H1 (cell line): ENCODE results near the gene PAQR4.
A peak's percentile ranks its signal among the peaks of the same experiment; 100 is the strongest.

Source experiments
- BCL11A ChIP-seq, 2 experiments: IDR thresholded peaks; one replicate each; pipeline ENCODE4 v1.6.1; 2011; ENCODE audit warnings: low read depth in 2 of 2, low read length in 2 of 2, mild to moderate bottlenecking in 2 of 2
- CBX5 ChIP-seq: fragments of 300-800, 300-1000 bp; sonication (generic); IDR thresholded peaks from 2 replicates; pipeline ENCODE4 v1.7.1; 2016; ENCODE audit warnings: antibody characterized with exemption, low read length, low read depth
- CEBPB ChIP-seq: IDR thresholded peaks from 2 replicates; pipeline ENCODE4 v1.6.1; 2012; ENCODE audit warnings: low read depth, low read length
- CHD2 ChIP-seq: IDR thresholded peaks from 2 replicates; pipeline ENCODE4 v1.6.1; 2012; ENCODE audit warnings: low read length, improper control_type of control experiment
- CREB1 ChIP-seq: IDR thresholded peaks from 2 replicates; pipeline ENCODE4 v1.6.1; 2012; ENCODE audit warnings: inconsistent platforms
- EP300 ChIP-seq, 2 experiments: IDR thresholded peaks; 1 replicate in 1 of 2; 2 replicates in 1 of 2; pipeline ENCODE4 v1.6.1; 2011 to 2012; ENCODE audit warnings: low read depth in 2 of 2, low read length in 2 of 2, mild to moderate bottlenecking in 2 of 2, borderline replicate concordance in 1 of 2, inconsistent platforms in 1 of 2, moderate library complexity in 1 of 2
- EZH2 ChIP-seq: fragments of 200-600 bp; sonication (generic); IDR thresholded peaks from 2 replicates; pipeline ENCODE4 v1.7.1; 2012; ENCODE audit warnings: low read depth, mild to moderate bottlenecking, moderate library complexity, low read length, inconsistent platforms; ENCODE audit not compliant: severe bottlenecking
- GABPA ChIP-seq: IDR thresholded peaks from 2 replicates; pipeline ENCODE4 v1.6.1; 2011; ENCODE audit warnings: mild to moderate bottlenecking, low read length, moderate library complexity, borderline replicate concordance; ENCODE audit not compliant: insufficient read depth
- POLR2A ChIP-seq, 2 experiments: IDR thresholded peaks; 1 replicate in 1 of 2; 2 replicates in 1 of 2; pipeline ENCODE4 v1.6.1; 2011; ENCODE audit warnings: low read depth in 2 of 2, low read length in 2 of 2, mild to moderate bottlenecking in 2 of 2; ENCODE audit errors: control extremely low read depth in 1 of 2
- POLR2AphosphoS5 ChIP-seq: IDR thresholded peaks from 2 replicates; pipeline ENCODE4 v1.6.1; 2011; ENCODE audit warnings: low read depth, low read length
- SIN3A ChIP-seq, 2 experiments: IDR thresholded peaks in 1 of 2; conservative IDR thresholded peaks in 1 of 2; 2 replicates each; pipeline ENCODE4 v1.6.1; 2011 to 2012; ENCODE audit warnings: low read length in 2 of 2, improper control_type of control experiment in 1 of 2, low read depth in 1 of 2, mild to moderate bottlenecking in 1 of 2
- SP2 ChIP-seq: IDR thresholded peaks from 2 replicates; pipeline ENCODE4 v1.6.1; 2012; ENCODE audit warnings: mild to moderate bottlenecking, low read length, inconsistent platforms
- TF ChIP-seq, protein P1 (sequence below), 3 experiments: IDR thresholded peaks; 1 replicate in 2 of 3; 2 replicates in 1 of 3; pipeline versions ENCODE4 v1.5.1 to v1.6.1; 2011; ENCODE audit warnings: low read length in 3 of 3, mild to moderate bottlenecking in 3 of 3, inconsistent platforms in 2 of 3, low read depth in 1 of 3, moderate library complexity in 1 of 3; ENCODE audit not compliant: insufficient read depth in 1 of 3; ENCODE audit errors: control extremely low read depth in 1 of 3
- TF ChIP-seq, protein P2 (sequence below): IDR thresholded peaks from 2 replicates; pipeline ENCODE4 v1.6.1; 2011; ENCODE audit warnings: low read depth, mild to moderate bottlenecking, low read length; ENCODE audit not compliant: insufficient read depth

DNA sequence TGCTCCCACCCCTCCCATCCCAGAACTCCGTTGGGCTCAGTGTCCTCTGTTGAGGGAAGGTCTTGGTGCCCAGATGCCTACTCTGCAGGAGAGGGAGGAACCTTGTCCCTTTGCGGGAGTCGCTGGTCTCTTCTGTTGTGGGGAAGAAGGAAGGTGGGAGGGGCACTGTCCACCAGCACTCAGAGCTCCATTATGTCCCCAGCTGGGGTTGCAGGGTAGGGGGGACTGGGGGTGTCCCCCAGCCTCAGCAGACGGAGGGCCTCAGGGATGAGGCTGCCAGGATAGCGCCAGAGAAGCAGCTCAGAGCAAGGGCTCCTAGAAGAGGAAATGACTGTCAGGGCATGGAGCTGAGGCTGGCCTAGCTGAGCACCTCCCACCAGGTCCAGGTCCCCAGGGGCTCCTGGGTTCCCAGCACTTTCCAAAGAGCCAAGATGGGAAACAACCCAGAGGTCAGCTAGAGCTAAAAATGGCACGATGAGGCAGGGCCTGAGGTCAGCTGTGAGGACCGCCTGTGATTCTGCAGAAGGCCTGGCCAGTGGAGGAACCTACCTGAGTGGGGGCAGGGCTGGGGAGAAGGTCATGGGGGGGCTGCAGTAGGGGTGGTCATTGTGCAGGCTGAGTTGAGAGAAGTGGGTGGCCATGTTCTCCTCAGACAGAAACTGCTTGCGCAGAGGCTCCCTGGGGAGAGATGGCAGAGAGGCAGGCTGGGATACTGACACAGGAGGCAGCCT lies 53.7 kb downstream of the PAQR4 start:
- TF ChIP-seq, protein P1, sequence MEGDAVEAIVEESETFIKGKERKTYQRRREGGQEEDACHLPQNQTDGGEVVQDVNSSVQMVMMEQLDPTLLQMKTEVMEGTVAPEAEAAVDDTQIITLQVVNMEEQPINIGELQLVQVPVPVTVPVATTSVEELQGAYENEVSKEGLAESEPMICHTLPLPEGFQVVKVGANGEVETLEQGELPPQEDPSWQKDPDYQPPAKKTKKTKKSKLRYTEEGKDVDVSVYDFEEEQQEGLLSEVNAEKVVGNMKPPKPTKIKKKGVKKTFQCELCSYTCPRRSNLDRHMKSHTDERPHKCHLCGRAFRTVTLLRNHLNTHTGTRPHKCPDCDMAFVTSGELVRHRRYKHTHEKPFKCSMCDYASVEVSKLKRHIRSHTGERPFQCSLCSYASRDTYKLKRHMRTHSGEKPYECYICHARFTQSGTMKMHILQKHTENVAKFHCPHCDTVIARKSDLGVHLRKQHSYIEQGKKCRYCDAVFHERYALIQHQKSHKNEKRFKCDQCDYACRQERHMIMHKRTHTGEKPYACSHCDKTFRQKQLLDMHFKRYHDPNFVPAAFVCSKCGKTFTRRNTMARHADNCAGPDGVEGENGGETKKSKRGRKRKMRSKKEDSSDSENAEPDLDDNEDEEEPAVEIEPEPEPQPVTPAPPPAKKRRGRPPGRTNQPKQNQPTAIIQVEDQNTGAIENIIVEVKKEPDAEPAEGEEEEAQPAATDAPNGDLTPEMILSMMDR (IDR thresholded peaks at IDR 0.05; ENCODE audit: control extremely low read depth in 1 of 3, insufficient read depth in 1 of 3, low read depth in 1 of 3, low read length in 3 of 3) = no peak
- no peak for TF ChIP-seq CEBPB
- peak in 1 of 2 experiments; percentile 40; a peak in 2 of 3 replicates for TF ChIP-seq POLR2A (IDR thresholded peaks at IDR 0.05; ENCODE audit: control extremely low read depth in 1 of 2, low read depth in 2 of 2, low read length in 2 of 2)
- TF ChIP-seq CBX5 = no peak
- no peak for TF ChIP-seq BCL11A (IDR thresholded peaks at IDR 0.05; ENCODE audit: low read depth in 2 of 2, low read length in 2 of 2)
- TF ChIP-seq POLR2AphosphoS5 = no peak; the same call in 1 of the 2 replicates
- no peak for TF ChIP-seq EP300 (IDR thresholded peaks at IDR 0.05; ENCODE audit: borderline replicate concordance in 1 of 2, low read depth in 2 of 2, low read length in 2 of 2)
- no peak for TF ChIP-seq EZH2
- TF ChIP-seq, protein P2, sequence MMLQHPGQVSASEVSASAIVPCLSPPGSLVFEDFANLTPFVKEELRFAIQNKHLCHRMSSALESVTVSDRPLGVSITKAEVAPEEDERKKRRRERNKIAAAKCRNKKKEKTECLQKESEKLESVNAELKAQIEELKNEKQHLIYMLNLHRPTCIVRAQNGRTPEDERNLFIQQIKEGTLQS = no peak
- no peak for TF ChIP-seq SP2
- no peak for TF ChIP-seq SIN3A (conservative IDR thresholded peaks at IDR 0.05 in 1 of 2, IDR thresholded peaks at IDR 0.05 in 1 of 2; ENCODE audit: low read depth in 1 of 2, low read length in 2 of 2)
- TF ChIP-seq CHD2 = no peak
- TF ChIP-seq GABPA = no peak
- TF ChIP-seq CREB1 = no peak
